WI38 (cell line): Measurements from ENCODE around the gene NGDN.

Experiments
- H3K4me3 ChIP-seq: 2 replicates; pipeline ENCODE4 v1.5.1; 2011; ENCODE audit warnings: low read depth, mild to moderate bottlenecking, control low read depth, low read length
- CTCF ChIP-seq: IDR thresholded peaks from 2 replicates; pipeline ENCODE4 v1.5.1; 2012; ENCODE audit warnings: low read depth, mild to moderate bottlenecking, control low read depth, low read length

NGDN gene

GRCh38 chr14:23430723-23431085, 38.8 kb upstream of the NGDN start:
- TF ChIP-seq CTCF: no peak
- H3K4me3 ChIP-seq: no peak overlapping the region

GRCh38 chr14:23431486-23431885, 38.0 kb upstream of the NGDN start:
- TF ChIP-seq CTCF: no peak
- H3K4me3 ChIP-seq: no peak overlapping the region

DNA sequence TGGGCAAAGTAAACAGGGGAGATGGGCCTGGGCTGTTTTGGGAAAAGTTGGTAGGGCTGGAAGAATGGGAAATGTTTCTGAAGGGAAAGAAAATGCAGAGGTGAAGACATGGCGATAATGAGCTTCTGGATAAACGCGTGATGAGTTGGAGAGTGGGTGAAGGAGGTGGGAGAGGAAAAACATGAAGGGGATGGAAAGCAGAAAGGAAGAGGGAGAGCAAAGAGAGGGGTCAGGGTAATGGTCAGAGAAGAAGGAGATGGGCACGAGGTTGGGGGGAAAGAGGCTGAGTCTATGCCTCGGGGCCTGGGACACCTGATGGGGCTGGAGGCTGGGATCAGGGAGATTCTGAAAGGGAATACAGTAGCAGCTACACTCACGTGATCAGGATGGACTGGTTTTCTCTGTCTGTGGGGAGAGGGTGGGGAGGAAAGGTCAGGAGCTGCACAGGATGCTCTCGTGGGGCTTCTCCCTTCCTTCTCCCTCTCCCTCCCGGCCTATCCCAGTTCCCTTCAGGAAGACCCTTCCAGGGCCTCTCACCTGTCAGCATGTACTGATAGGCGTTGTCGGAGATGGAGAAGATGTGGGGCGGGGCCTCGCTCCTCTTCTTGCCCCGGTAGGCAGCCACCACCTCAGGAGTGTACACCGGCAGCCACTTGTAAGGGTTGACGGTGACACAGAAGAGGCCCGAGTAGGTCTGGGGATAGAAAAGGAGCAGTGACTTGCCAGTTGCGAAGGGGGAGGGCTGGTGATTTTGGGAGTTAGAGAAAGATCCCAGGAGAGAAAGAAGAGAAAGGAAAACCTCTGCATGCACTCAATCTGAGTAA, 37.2 kb upstream of the NGDN start:
- H3K4me3 ChIP-seq: no peak overlapping the region
- no peak for TF ChIP-seq CTCF

DNA sequence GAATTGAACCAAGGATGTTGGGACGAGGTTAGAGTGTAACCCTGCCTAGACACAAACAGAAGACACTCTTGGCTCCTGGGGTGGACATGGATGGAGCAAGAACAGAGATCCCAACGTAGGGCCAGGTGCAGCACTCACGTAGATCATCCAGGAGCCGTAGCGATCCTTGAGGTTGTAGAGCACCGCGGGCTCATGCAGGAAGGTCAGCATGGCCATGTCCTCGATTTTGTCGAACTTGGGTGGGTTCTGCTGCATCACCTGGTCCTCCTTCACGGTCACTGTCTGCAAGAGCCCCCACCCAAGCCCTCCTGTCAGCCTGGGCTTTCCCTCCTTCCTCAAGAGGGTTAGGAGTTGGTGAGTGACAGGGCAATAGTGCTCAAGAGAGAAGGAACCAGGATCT, 36.6 kb upstream of the NGDN start:
- no peak overlapping the region for H3K4me3 ChIP-seq
- TF ChIP-seq CTCF: no peak

DNA sequence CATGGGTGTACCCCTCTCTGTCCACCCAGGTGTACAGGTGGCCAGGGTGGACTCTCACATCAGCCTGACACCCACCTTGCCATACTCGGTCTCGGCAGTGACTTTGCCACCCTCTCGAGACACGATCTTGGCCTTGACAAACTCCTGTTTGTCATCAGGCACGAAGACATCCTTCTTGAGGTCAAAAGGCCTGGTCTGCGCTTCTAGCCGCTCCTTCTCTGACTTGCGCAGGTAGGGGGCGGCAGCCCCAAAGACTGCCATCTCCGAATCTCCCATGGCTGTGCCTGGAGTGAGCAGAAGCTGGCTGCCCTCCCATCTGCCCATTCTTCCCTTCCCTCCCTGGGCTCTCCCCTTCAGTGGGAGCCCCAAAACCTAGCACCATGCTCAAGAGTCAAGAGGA, 36.0 kb upstream of the NGDN start:
- no peak overlapping the region for H3K4me3 ChIP-seq
- TF ChIP-seq CTCF: no peak

DNA sequence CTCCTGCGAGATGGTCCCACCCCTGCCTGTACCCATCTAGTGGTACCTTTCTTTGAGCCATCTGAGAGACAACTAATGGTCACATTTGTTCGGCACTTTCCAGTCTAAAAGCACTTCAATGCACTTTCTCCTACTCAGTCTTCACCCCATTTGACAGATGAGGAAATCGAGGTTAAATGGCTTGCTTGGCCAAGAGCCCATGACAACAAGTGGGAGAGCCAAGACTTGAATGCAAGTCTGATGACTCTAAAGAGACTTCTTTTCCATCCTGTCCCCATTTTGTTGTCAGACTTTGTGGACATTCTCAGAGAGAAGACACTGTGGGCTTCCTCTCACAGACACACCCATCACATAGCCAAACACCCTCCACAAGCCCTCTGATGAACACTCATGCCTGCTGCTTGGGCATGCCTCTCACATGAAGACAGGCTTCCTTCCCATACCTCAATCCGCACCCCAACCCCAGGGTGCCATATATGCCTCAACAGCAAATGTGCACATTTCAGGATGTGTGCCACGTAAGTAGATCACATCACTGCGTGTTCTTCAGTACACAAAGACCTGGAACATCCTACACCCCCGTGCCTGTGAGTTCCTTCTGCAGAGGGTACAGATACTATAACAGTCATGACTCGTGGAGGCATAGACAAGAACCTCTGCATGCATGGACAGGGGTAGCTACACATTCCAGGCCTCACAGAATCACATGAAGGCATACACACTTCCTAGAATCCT, 34.8 kb upstream of the NGDN start:
- H3K4me3 ChIP-seq: no peak overlapping the region
- no peak for TF ChIP-seq CTCF
